Activated B cell treated with CpG ODN at 0.5 μM for 24 hours (primary cell): Measurements from ENCODE around the gene CASP14. TPM values are rescaled to one million over a fixed set of nuclear protein-coding genes. Genes with fewer than 3 reads are reported as not detected.

Experiments used
- ATAC-seq: fragments of 200-7000 bp; cut with Tn5 transposase; one replicate; pipeline ENCODE4 v1.10.0; 2021; ENCODE audit warnings: low read depth, mild to moderate bottlenecking, moderate library complexity
- CTCF ChIA-PET: fragments of 350-600 bp; sonication (Branson Sonifier 250); formaldehyde crosslinking; loops from one replicate; lab custom pipeline; 2021; ENCODE audit warnings: antibody characterized with exemption; lab: Charles Lee
- POLR2A ChIA-PET: fragments of 350-600 bp; sonication (Branson Sonifier 250); formaldehyde crosslinking; loops from one replicate; lab custom pipeline; 2021; ENCODE audit warnings: antibody characterized with exemption; lab: Charles Lee
- DNase-seq: peaks from one replicate; pipeline ENCODE4 v3.0.0; 2022
- H3K27ac Mint-ChIP-seq: one replicate; pipeline ENCODE4 v1.8.0; 2020; ENCODE audit warnings: mixed read lengths
- H3K27me3 Mint-ChIP-seq: one replicate; pipeline ENCODE4 v1.8.0; 2021; ENCODE audit warnings: mixed read lengths
- H3K36me3 Mint-ChIP-seq: one replicate; pipeline ENCODE4 v1.8.0; 2021; ENCODE audit warnings: low read depth, mixed read lengths
- H3K4me1 Mint-ChIP-seq: one replicate; pipeline ENCODE4 v1.8.0; 2021; ENCODE audit warnings: mixed read lengths
- H3K4me3 Mint-ChIP-seq: one replicate; pipeline ENCODE4 v1.8.0; 2020; ENCODE audit warnings: mild to moderate bottlenecking, mixed read lengths
- H3K9me3 Mint-ChIP-seq: one replicate; pipeline ENCODE4 v1.8.0; 2020; ENCODE audit warnings: mixed read lengths
- CTCF ChIP-seq: fragments of 200-600 bp; IDR thresholded peaks from one replicate; pipeline ENCODE4 v1.8.0; 2022; ENCODE audit warnings: antibody characterized with exemption, mild to moderate bottlenecking
- intact Hi-C: fragments of 100-400 bp; cut with micrococcal nuclease; formaldehyde crosslinking; loops from one replicate; pipeline ENCODE4 v1.15.1; 2024
- total RNA-seq: library from RNA; stranded (reverse); gene quantifications from 2 replicates; pipeline ENCODE4 v1.2.3, GENCODE V29; 2022

CASP14 gene
- total RNA-seq, 1 donor from 2014 or later = not detected

- ATAC-seq = no peak
- intact Hi-C loops = no loop called here
- DNase-seq = no peak
- H3K9me3 Mint-ChIP-seq = no peaks in the 10 kb centered on the region
- POLR2A ChIA-PET = no interaction called here
- H3K27ac Mint-ChIP-seq = no peak overlapping the region
- H3K4me3 Mint-ChIP-seq = no peak overlapping the region
- no peaks in the 10 kb centered on the region for H3K36me3 Mint-ChIP-seq
- CTCF ChIA-PET = no interaction called here
- H3K4me1 Mint-ChIP-seq = no peaks in the 10 kb centered on the region
- H3K27me3 Mint-ChIP-seq = peaks cover 3% of the 10 kb centered on the region
- no peak for TF ChIP-seq CTCF
These were observed 27.8 kb upstream of the CASP14 start for GRCh38 chr19:15021286-15022007.

GRCh38 chr19:15022752-15023151 is 26.5 kb upstream of the CASP14 start:
- Mint-ChIP-seq H3K4me1 (no peaks in the 10 kb centered on the region), H3K27me3 (peaks cover 5% of the 10 kb centered on the region), H3K9me3 (no peaks in the 10 kb centered on the region), H3K4me3 (no peak overlapping the region), H3K27ac (no peak overlapping the region), H3K36me3 (no peaks in the 10 kb centered on the region)
- intact Hi-C loops = no loop called here
- CTCF ChIA-PET = no interaction called here
- POLR2A ChIA-PET = no interaction called here
- DNase-seq (no peak), ATAC-seq (no peak)
- no peak for TF ChIP-seq CTCF

GRCh38 chr19:15025217-15025616 is 24.1 kb upstream of the CASP14 start:
- H3K4me1 Mint-ChIP-seq = no peaks in the 10 kb centered on the region
- no peaks in the 10 kb centered on the region for H3K36me3 Mint-ChIP-seq
- no peak for DNase-seq
- intact Hi-C loops = no loop called here
- H3K27me3 Mint-ChIP-seq = peaks cover 5% of the 10 kb centered on the region
- no peak overlapping the region for H3K4me3 Mint-ChIP-seq
- ChIA-PET CTCF (no interaction called here), POLR2A (no interaction called here)
- no peak for ATAC-seq
- no peaks in the 10 kb centered on the region for H3K9me3 Mint-ChIP-seq
- no peak for TF ChIP-seq CTCF
- H3K27ac Mint-ChIP-seq = no peak overlapping the region

GRCh38 chr19:15028490-15028889 is 20.8 kb upstream of the CASP14 start:
- TF ChIP-seq CTCF = no peak
- ATAC-seq = no peak
- ChIA-PET POLR2A (no interaction called here), CTCF (no interaction called here)
- Mint-ChIP-seq H3K27me3 (peaks cover 12% of the 10 kb centered on the region), H3K27ac (no peak overlapping the region), H3K36me3 (no peaks in the 10 kb centered on the region), H3K4me1 (no peaks in the 10 kb centered on the region), H3K9me3 (peaks cover 5% of the 10 kb centered on the region), H3K4me3 (no peak overlapping the region)
- intact Hi-C loops = no loop called here
- DNase-seq = no peak

- ATAC-seq = no peak
- CTCF ChIA-PET = no interaction called here
- Mint-ChIP-seq H3K9me3 (peaks cover 5% of the 10 kb centered on the region), H3K27ac (no peak overlapping the region), H3K36me3 (no peaks in the 10 kb centered on the region), H3K27me3 (peaks cover 16% of the 10 kb centered on the region), H3K4me3 (no peak overlapping the region), H3K4me1 (no peaks in the 10 kb centered on the region)
- intact Hi-C loops = no loop called here
- no peak for DNase-seq
- POLR2A ChIA-PET = no interaction called here
- no peak for TF ChIP-seq CTCF
These were observed 17.6 kb upstream of the CASP14 start for GRCh38 chr19:15031675-15032074.
